Activated CD8-positive, alpha-beta T cell treated with anti-CD3 and anti-CD28 coated beads for 36 hours (primary cell): ENCODE measurements around the gene INSM1. TPM values are rescaled to one million over a fixed set of nuclear protein-coding genes. Genes with fewer than 3 reads are reported as not detected.

Experiments
- ATAC-seq: fragments of 200-7000 bp; cut with Tn5 transposase; one replicate; pipeline ENCODE4 v1.10.0; 2021; ENCODE audit warnings: mild to moderate bottlenecking, moderate library complexity
- CTCF ChIA-PET: fragments of 350-600 bp; sonication (Branson Sonifier 250); formaldehyde crosslinking; loops from one replicate; lab custom pipeline; 2021; ENCODE audit warnings: antibody characterized with exemption; lab: Charles Lee
- POLR2A ChIA-PET: fragments of 350-600 bp; sonication (Branson Sonifier 250); formaldehyde crosslinking; loops from one replicate; lab custom pipeline; 2021; ENCODE audit warnings: antibody characterized with exemption; lab: Charles Lee
- DNase-seq: peaks from one replicate; pipeline ENCODE4 v3.0.0-alpha.2; 2020
- H3K27ac Mint-ChIP-seq: one replicate; pipeline ENCODE4 v1.8.0; 2021; ENCODE audit warnings: mild to moderate bottlenecking, mixed read lengths
- H3K27me3 Mint-ChIP-seq: one replicate; pipeline ENCODE4 v1.8.0; 2021; ENCODE audit warnings: mixed read lengths
- H3K36me3 Mint-ChIP-seq: one replicate; pipeline ENCODE4 v1.8.0; 2021; ENCODE audit warnings: low read depth, mixed read lengths
- H3K4me1 Mint-ChIP-seq: one replicate; pipeline ENCODE4 v1.8.0; 2021; ENCODE audit warnings: low read depth, mixed read lengths
- H3K4me3 Mint-ChIP-seq: one replicate; pipeline ENCODE4 v1.8.0; 2021; ENCODE audit warnings: mild to moderate bottlenecking, moderate library complexity, mixed read lengths
- H3K9me3 Mint-ChIP-seq: one replicate; pipeline ENCODE4 v1.8.0; 2021; ENCODE audit warnings: mixed read lengths
- intact Hi-C: fragments of 100-400 bp; cut with micrococcal nuclease; formaldehyde crosslinking; loops from one replicate; pipeline ENCODE4 v1.10.0; 2022
- total RNA-seq, 2 experiments: library from RNA; stranded (reverse); gene quantifications; one replicate each; pipeline ENCODE4 v1.2.3, GENCODE V29; 2021
- TF ChIP-seq, protein P1 (sequence below): fragments of 200-600 bp; IDR thresholded peaks from one replicate; pipeline ENCODE4 v1.8.0; 2022; ENCODE audit warnings: antibody characterized with exemption, mild to moderate bottlenecking

The INSM1 gene
- total RNA-seq, 2 experiments from 2014 or later: 0.76 to 0.99 TPM

DNA sequence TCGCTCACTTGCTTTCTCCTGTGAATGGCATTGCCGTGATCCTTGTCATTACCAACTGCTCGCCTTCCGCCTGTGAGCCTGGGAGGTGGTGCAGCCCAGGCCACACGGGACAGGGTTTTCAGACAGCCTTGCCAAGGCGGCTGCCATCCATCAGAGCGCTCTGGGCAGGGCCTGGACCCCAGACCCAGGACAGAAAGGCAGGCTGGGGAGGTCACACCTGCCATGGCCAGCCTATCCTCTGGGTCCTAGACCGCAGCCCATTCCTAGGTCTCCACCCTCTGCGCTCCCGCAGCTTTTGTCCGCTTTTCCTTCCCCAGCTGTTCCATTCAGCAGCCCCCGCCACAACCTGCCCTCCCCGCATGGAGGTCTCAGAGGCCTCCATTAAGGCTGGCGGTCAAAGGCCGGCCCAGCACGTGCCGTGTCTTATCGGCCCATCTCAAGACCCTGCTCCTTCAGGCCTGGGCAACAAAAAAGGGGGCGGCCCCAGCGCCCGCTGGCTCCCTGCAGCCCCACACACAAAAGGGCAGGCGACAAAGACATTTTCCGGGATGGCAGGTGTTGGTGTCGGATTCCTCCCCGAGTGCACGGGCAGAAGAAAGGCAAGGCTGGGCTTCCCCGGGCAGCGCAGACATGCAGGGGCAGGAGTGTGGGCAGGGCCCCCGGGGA lies 28.1 kb downstream of the INSM1 start:
- H3K4me3 Mint-ChIP-seq: no peak overlapping the region
- no peak overlapping the region for H3K27ac Mint-ChIP-seq
- no peak for ATAC-seq
- H3K9me3 Mint-ChIP-seq: no peaks in the 10 kb centered on the region
- no peaks in the 10 kb centered on the region for H3K27me3 Mint-ChIP-seq
- peaks cover 3% of the 10 kb centered on the region for H3K36me3 Mint-ChIP-seq
- no peaks in the 10 kb centered on the region for H3K4me1 Mint-ChIP-seq
- ChIA-PET POLR2A (no interaction called here), CTCF (interaction anchor here (1.0 kb wide), 1 partner anchor 14 kb away, joined by 3 read pairs; no protein-coding TSS in a partner anchor)
- DNase-seq: no peak
- intact Hi-C loops: no loop called here
- TF ChIP-seq, protein P1, sequence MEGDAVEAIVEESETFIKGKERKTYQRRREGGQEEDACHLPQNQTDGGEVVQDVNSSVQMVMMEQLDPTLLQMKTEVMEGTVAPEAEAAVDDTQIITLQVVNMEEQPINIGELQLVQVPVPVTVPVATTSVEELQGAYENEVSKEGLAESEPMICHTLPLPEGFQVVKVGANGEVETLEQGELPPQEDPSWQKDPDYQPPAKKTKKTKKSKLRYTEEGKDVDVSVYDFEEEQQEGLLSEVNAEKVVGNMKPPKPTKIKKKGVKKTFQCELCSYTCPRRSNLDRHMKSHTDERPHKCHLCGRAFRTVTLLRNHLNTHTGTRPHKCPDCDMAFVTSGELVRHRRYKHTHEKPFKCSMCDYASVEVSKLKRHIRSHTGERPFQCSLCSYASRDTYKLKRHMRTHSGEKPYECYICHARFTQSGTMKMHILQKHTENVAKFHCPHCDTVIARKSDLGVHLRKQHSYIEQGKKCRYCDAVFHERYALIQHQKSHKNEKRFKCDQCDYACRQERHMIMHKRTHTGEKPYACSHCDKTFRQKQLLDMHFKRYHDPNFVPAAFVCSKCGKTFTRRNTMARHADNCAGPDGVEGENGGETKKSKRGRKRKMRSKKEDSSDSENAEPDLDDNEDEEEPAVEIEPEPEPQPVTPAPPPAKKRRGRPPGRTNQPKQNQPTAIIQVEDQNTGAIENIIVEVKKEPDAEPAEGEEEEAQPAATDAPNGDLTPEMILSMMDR: no peak

DNA sequence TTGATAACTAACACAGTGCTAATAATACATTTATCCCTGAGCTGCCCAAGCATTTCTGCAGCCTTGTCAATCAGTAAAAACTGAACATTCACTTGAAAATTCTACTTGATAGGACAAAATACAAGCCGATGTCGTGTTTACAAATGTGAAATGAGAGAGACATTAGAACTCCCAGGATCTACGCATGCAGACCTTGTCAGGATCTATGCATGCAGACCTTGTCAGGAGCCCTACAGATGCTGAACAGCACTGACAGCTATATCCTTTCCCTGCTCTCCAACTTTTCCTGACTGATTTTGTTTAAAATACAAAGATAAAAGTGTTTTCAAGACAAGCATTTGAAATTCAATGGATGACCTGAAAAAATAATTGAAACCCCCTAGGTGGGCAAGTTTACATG lies 28.9 kb downstream of the INSM1 start:
- intact Hi-C loops: no loop called here
- ATAC-seq (no peak), DNase-seq (no peak)
- H3K4me1 Mint-ChIP-seq: no peaks in the 10 kb centered on the region
- TF ChIP-seq, protein P1: no peak
- ChIA-PET POLR2A (no interaction called here), CTCF (no interaction called here)
- H3K36me3 Mint-ChIP-seq: peaks cover 3% of the 10 kb centered on the region
- no peak overlapping the region for H3K27ac Mint-ChIP-seq
- H3K4me3 Mint-ChIP-seq: no peak overlapping the region
- H3K27me3 Mint-ChIP-seq: no peaks in the 10 kb centered on the region
- no peaks in the 10 kb centered on the region for H3K9me3 Mint-ChIP-seq

DNA sequence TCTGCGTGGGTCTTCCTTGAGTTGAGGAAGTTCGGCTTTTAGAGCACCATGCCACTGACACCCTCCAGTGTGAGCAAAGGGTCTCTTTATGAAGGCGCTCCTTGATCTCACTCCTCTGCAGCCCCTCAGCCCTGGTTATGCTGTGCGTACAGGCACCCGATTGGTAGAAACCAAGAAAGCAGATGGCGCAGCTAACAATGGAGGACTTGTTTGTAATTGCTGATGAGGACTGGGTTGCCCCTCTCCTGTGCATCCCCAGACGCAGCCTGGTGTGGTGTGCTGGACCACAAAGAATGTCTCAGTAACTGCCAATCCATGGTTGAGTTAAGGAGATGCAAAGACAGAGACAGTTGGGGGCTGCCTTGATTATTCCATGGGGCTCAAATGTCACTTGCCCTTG lies 30.2 kb downstream of the INSM1 start:
- H3K36me3 Mint-ChIP-seq: peaks cover under 1% of the 10 kb centered on the region
- no peaks in the 10 kb centered on the region for H3K27me3 Mint-ChIP-seq
- no peaks in the 10 kb centered on the region for H3K9me3 Mint-ChIP-seq
- ChIA-PET CTCF (no interaction called here), POLR2A (no interaction called here)
- ATAC-seq (no peak), DNase-seq (no peak)
- no peak overlapping the region for H3K4me3 Mint-ChIP-seq
- H3K4me1 Mint-ChIP-seq: no peaks in the 10 kb centered on the region
- no peak overlapping the region for H3K27ac Mint-ChIP-seq
- intact Hi-C loops: no loop called here
- TF ChIP-seq, protein P1: no peak

DNA sequence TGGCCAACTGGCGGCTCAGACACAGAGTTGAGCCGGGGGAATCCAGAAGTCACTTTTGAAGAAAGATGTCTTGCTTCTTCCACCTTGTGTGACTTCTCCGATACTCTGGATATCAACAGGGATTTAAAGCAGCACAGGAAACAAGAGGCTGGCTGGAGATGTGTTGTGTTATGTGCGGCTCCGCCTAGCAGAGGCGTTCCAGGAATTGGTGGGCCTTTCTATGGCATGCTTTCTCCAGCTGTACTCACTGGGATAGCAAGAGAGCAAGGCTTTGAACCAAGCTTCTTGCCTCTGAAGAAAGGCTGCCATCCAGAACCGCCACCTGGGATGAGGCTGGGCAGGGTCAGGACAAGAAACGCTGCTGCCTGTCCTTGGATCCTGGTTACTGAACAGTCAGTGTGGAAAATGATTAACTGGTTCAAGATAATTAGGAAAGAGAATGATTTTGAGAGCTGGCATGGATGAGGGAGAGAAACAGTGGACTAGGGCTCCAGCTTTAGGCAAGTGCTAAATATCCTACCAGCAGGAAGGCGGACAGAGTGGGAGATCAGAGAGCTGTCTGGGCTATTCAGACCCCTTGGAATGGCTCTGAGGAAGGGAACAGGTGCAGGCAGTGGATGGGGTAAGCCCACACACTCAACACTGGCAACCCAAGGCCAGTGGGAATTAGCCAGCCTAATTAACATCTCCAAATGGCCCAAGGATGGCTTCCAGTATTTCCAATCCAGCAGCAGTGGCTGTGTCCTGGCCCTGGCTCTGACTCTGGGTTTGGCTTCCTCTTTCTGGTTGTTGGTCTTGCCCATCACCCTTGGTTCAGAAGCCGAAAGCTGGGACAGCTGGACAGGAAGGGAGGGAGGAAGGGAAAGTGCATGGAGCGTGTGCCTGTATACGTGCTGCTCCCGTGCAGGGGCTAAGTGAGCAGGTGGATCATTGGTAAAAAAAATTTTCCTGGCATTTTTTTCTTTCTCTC lies 31.9 kb downstream of the INSM1 start:
- intact Hi-C loops: no loop called here
- H3K9me3 Mint-ChIP-seq: no peaks in the 10 kb centered on the region
- no peak overlapping the region for H3K4me3 Mint-ChIP-seq
- no peaks in the 10 kb centered on the region for H3K4me1 Mint-ChIP-seq
- no peak for ATAC-seq
- TF ChIP-seq, protein P1: no peak
- ChIA-PET POLR2A (no interaction called here), CTCF (no interaction called here)
- no peaks in the 10 kb centered on the region for H3K27me3 Mint-ChIP-seq
- DNase-seq: no peak
- H3K36me3 Mint-ChIP-seq: no peaks in the 10 kb centered on the region
- H3K27ac Mint-ChIP-seq: no peak overlapping the region

DNA sequence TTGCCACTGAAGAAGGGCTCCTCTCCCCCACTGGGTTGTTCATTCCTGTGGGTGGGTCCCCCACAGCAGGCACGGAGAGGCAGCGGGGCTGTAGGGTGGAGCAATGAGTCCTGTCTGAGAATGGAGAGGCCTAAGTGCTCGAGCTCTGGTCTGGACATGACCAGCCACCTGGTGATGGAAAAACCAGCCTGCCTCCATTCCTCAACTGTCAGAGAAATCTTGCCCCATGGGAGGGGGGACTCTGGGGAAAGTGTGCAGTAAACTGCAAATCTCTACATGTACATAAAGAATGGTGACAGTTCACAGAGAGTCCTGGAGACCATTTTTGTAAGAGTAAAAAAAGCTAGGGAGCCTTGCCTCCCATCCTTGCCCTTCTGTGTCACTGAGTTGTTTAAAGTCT lies 34.1 kb downstream of the INSM1 start:
- H3K4me3 Mint-ChIP-seq: no peak overlapping the region
- H3K27me3 Mint-ChIP-seq: no peaks in the 10 kb centered on the region
- ChIA-PET POLR2A (no interaction called here), CTCF (no interaction called here)
- no peak for DNase-seq
- H3K9me3 Mint-ChIP-seq: no peaks in the 10 kb centered on the region
- ATAC-seq: no peak
- no peaks in the 10 kb centered on the region for H3K4me1 Mint-ChIP-seq
- intact Hi-C loops: no loop called here
- H3K27ac Mint-ChIP-seq: no peak overlapping the region
- TF ChIP-seq, protein P1: no peak
- no peaks in the 10 kb centered on the region for H3K36me3 Mint-ChIP-seq
